ENCODE data around the gene HEXIM2. TPM values are rescaled to one million over a fixed set of nuclear protein-coding genes. Genes with fewer than 3 reads are reported as not detected.
A peak's percentile ranks its signal among the peaks of the same experiment; 100 is the strongest.

Gene HEXIM2
- total RNA-seq, 1 experiment from 2014 or later = 11.9 TPM

DNA sequence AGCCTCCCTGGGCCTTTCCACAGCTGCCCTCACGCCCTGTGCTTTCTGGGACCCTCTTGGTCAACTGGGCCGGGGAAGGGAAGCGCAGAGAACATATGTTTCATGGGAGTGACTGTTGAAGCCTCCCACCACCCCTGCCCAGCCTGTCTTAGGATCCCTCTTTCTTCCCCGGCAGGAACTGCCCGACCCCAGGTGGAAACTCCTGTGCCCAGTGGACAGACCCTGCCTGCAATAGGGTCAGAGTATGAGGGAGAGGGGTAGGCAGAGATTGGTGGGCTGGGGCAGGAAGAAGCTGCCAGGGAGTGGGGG lies 10.5 kb downstream of the HEXIM2 start (continued):
- TF ChIP-seq, protein P1, sequence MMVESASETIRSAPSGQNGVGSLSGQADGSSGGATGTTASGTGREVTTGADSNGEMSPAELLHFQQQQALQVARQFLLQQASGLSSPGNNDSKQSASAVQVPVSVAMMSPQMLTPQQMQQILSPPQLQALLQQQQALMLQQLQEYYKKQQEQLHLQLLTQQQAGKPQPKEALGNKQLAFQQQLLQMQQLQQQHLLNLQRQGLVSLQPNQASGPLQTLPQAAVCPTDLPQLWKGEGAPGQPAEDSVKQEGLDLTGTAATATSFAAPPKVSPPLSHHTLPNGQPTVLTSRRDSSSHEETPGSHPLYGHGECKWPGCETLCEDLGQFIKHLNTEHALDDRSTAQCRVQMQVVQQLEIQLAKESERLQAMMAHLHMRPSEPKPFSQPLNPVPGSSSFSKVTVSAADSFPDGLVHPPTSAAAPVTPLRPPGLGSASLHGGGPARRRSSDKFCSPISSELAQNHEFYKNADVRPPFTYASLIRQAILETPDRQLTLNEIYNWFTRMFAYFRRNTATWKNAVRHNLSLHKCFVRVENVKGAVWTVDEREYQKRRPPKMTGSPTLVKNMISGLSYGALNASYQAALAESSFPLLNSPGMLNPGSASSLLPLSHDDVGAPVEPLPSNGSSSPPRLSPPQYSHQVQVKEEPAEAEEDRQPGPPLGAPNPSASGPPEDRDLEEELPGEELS (CRISPR knock-in tag; IDR thresholded peaks at IDR 0.05) = no peak
- no peak for TF ChIP-seq ZNF671 (CRISPR knock-in tag; IDR thresholded peaks at IDR 0.05)
- TF ChIP-seq NFATC4 (CRISPR knock-in tag; IDR thresholded peaks at IDR 0.05) = no peak
- TF ChIP-seq ESRRA (CRISPR knock-in tag; IDR thresholded peaks at IDR 0.05; ENCODE audit: borderline replicate concordance) = no peak
- no peak for TF ChIP-seq TCF7 (CRISPR knock-in tag; IDR thresholded peaks at IDR 0.05; ENCODE audit: low read depth)
- no peak for TF ChIP-seq ATF6 (CRISPR knock-in tag; IDR thresholded peaks at IDR 0.05)
- no peak for TF ChIP-seq SOX15 (CRISPR knock-in tag; IDR thresholded peaks at IDR 0.05)
- TF ChIP-seq ATF1 (CRISPR knock-in tag; IDR thresholded peaks at IDR 0.05) = no peak
- TF ChIP-seq NFYB (CRISPR knock-in tag; conservative IDR thresholded peaks at IDR 0.05; ENCODE audit: low read depth) = no peak
- TF ChIP-seq NR1H2 (CRISPR knock-in tag; IDR thresholded peaks at IDR 0.05) = no peak

GRCh38 chr17:45172541-45173286 lies 11.0 kb downstream of the HEXIM2 start:
- ATAC-seq = peak; percentile 20
- no peaks in the 10 kb centered on the region for H3K9me3 Mint-ChIP-seq
- peak; percentile 38 for DNase-seq (ENCODE audit: low spot score)
- ChIA-PET CTCF (interaction anchor here (0.6 to 6.4 kb wide), 23 partner anchors 8 to 514 kb away, joined by 3 to 99 read pairs (median 5); partner anchors contain the start of genes ACBD4, HEXIM1 and HEXIM2), POLR2A (interaction anchor here (0.5 to 4.4 kb wide), 14 partner anchors 10 to 201 kb away, joined by 3 to 82 read pairs (median 4); partner anchors contain the start of genes ACBD4, HEXIM1 and HEXIM2)
- no peaks in the 10 kb centered on the region for H3K27me3 Mint-ChIP-seq (ENCODE audit: low read depth)
- H3K4me3 Mint-ChIP-seq = peak overlapping the region; percentile 5; the same call in 1 of the 2 replicates
- peaks cover 29% of the 10 kb centered on the region for H3K4me1 Mint-ChIP-seq
- no peaks in the 10 kb centered on the region for H3K36me3 Mint-ChIP-seq
- peak overlapping the region; percentile 98 for H3K27ac Mint-ChIP-seq
- TF ChIP-seq GRHL2 (CRISPR knock-in tag; IDR thresholded peaks at IDR 0.05; ENCODE audit: insufficient replicate concordance, severe bottlenecking) = no peak
- peak; percentile 34; the same call in 1 of the 2 replicates for TF ChIP-seq MYBL2 (CRISPR knock-in tag; IDR thresholded peaks at IDR 0.05)
- TF ChIP-seq, protein P2, sequence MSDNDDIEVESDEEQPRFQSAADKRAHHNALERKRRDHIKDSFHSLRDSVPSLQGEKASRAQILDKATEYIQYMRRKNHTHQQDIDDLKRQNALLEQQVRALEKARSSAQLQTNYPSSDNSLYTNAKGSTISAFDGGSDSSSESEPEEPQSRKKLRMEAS (CRISPR knock-in tag; IDR thresholded peaks at IDR 0.05) = 0 out of 2 replicates have a peak, but pooled peaks have one; percentile 36
- TF ChIP-seq, protein P3, sequence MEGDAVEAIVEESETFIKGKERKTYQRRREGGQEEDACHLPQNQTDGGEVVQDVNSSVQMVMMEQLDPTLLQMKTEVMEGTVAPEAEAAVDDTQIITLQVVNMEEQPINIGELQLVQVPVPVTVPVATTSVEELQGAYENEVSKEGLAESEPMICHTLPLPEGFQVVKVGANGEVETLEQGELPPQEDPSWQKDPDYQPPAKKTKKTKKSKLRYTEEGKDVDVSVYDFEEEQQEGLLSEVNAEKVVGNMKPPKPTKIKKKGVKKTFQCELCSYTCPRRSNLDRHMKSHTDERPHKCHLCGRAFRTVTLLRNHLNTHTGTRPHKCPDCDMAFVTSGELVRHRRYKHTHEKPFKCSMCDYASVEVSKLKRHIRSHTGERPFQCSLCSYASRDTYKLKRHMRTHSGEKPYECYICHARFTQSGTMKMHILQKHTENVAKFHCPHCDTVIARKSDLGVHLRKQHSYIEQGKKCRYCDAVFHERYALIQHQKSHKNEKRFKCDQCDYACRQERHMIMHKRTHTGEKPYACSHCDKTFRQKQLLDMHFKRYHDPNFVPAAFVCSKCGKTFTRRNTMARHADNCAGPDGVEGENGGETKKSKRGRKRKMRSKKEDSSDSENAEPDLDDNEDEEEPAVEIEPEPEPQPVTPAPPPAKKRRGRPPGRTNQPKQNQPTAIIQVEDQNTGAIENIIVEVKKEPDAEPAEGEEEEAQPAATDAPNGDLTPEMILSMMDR (IDR thresholded peaks at IDR 0.05) = no peak
- TF ChIP-seq SMAD4 (CRISPR knock-in tag; IDR thresholded peaks at IDR 0.05) = 0 out of 2 replicates have a peak, but pooled peaks have one; percentile 22
- TF ChIP-seq, protein P4, sequence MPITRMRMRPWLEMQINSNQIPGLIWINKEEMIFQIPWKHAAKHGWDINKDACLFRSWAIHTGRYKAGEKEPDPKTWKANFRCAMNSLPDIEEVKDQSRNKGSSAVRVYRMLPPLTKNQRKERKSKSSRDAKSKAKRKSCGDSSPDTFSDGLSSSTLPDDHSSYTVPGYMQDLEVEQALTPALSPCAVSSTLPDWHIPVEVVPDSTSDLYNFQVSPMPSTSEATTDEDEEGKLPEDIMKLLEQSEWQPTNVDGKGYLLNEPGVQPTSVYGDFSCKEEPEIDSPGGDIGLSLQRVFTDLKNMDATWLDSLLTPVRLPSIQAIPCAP (CRISPR knock-in tag; IDR thresholded peaks at IDR 0.05) = no peak
- no peak for TF ChIP-seq RORB (CRISPR knock-in tag; IDR thresholded peaks at IDR 0.05)
- TF ChIP-seq, protein P5, sequence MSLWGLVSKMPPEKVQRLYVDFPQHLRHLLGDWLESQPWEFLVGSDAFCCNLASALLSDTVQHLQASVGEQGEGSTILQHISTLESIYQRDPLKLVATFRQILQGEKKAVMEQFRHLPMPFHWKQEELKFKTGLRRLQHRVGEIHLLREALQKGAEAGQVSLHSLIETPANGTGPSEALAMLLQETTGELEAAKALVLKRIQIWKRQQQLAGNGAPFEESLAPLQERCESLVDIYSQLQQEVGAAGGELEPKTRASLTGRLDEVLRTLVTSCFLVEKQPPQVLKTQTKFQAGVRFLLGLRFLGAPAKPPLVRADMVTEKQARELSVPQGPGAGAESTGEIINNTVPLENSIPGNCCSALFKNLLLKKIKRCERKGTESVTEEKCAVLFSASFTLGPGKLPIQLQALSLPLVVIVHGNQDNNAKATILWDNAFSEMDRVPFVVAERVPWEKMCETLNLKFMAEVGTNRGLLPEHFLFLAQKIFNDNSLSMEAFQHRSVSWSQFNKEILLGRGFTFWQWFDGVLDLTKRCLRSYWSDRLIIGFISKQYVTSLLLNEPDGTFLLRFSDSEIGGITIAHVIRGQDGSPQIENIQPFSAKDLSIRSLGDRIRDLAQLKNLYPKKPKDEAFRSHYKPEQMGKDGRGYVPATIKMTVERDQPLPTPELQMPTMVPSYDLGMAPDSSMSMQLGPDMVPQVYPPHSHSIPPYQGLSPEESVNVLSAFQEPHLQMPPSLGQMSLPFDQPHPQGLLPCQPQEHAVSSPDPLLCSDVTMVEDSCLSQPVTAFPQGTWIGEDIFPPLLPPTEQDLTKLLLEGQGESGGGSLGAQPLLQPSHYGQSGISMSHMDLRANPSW (CRISPR knock-in tag; conservative IDR thresholded peaks at IDR 0.05; ENCODE audit: low read depth) = no peak
- no peak for TF ChIP-seq ZNF121 (CRISPR knock-in tag; IDR thresholded peaks at IDR 0.05)
- TF ChIP-seq ZNF423 (CRISPR knock-in tag; IDR thresholded peaks at IDR 0.05) = peak; percentile 57; the same call in 1 of the 2 replicates
- no peak for TF ChIP-seq NFE2L1 (CRISPR knock-in tag; IDR thresholded peaks at IDR 0.05)
- peak; percentile 93; the same call in 1 of the 2 replicates for TF ChIP-seq ZNF281 (CRISPR knock-in tag; IDR thresholded peaks at IDR 0.05)

Data from WTC11 (cell line).